ENCODE data around the gene ANKDD1A.

DNA sequence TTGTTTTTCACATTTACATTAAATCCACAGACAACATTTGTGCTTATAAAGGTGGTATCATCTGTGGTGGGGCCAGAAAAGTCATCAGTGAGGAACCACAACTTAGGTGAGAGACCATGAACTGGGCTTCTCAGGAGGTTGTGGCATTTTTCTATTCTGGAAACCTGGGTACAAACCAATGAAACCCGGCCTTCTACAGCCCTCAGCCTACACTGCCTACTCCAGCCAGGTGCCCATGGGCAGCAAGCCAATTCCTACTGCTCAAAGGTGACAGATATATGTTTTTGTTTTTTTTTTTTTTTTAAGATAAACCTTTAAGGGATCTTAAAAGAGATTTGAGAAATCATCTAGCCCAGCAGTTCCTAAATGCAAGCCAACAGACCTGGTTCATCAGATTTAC lies 57.7 kb downstream of the ANKDD1A start:
- TF ChIP-seq POLR2A (IDR thresholded peaks at IDR 0.05) (no peak), POLR2AphosphoS5 (IDR thresholded peaks at IDR 0.05) (no peak)
- TF ChIP-seq, protein P1, sequence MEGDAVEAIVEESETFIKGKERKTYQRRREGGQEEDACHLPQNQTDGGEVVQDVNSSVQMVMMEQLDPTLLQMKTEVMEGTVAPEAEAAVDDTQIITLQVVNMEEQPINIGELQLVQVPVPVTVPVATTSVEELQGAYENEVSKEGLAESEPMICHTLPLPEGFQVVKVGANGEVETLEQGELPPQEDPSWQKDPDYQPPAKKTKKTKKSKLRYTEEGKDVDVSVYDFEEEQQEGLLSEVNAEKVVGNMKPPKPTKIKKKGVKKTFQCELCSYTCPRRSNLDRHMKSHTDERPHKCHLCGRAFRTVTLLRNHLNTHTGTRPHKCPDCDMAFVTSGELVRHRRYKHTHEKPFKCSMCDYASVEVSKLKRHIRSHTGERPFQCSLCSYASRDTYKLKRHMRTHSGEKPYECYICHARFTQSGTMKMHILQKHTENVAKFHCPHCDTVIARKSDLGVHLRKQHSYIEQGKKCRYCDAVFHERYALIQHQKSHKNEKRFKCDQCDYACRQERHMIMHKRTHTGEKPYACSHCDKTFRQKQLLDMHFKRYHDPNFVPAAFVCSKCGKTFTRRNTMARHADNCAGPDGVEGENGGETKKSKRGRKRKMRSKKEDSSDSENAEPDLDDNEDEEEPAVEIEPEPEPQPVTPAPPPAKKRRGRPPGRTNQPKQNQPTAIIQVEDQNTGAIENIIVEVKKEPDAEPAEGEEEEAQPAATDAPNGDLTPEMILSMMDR (IDR thresholded peaks at IDR 0.05), result no peak
